Keratinocyte (primary cell): Measurements from ENCODE around the gene TEX48. TPM values are rescaled to one million over a fixed set of nuclear protein-coding genes. Genes with fewer than 3 reads are reported as not detected.

Experiments
- DNase-seq: peaks from one replicate; pipeline ENCODE4 v3.0.0-alpha.2; 2011; ENCODE audit warnings: low read depth, missing footprints, low spot score
- FAIRE-seq: peaks from 2 replicates; lab custom pipeline; 2011; peaks lifted over from hg19 to GRCh38; lab: Jason Lieb, UNC
- H2AFZ ChIP-seq: 2 replicates; pipeline ENCODE4 v1.6.0; 2012; ENCODE audit warnings: low read length, control low read depth, inconsistent platforms; ENCODE audit not compliant: control insufficient read depth
- H3K27ac ChIP-seq: 2 replicates; pipeline ENCODE4 v1.5.1; 2011; ENCODE audit warnings: low read length; ENCODE audit not compliant: control insufficient read depth, insufficient read depth
- H3K27me3 ChIP-seq: 3 replicates; pipeline ENCODE4 v1.6.0; 2011; ENCODE audit warnings: low read length; ENCODE audit not compliant: control insufficient read depth, insufficient read depth; ENCODE audit errors: extremely low read depth
- H3K36me3 ChIP-seq, 2 experiments: 2 replicates in 1 of 2; 3 replicates in 1 of 2; pipeline ENCODE4 v1.5.1; 2011; ENCODE audit warnings: low read length in 2 of 2, mild to moderate bottlenecking in 1 of 2; ENCODE audit not compliant: control insufficient read depth in 2 of 2, insufficient read depth in 2 of 2; ENCODE audit errors: extremely low read depth in 1 of 2
- H3K4me1 ChIP-seq: 3 replicates; pipeline ENCODE4 v1.5.1; 2011; ENCODE audit warnings: low read length; ENCODE audit not compliant: control insufficient read depth, insufficient read depth; ENCODE audit errors: extremely low read depth
- H3K4me2 ChIP-seq: 3 replicates; pipeline ENCODE4 v1.6.0; 2011; ENCODE audit warnings: low read depth, low read length; ENCODE audit not compliant: control insufficient read depth, insufficient read depth; ENCODE audit errors: extremely low read depth
- H3K4me3 ChIP-seq, 3 experiments: fragments of 200-600 bp in 1 of 3; sonication (generic) in 1 of 3; 2 replicates in 2 of 3; 3 replicates in 1 of 3; pipeline ENCODE4 v1.5.1; 2011 to 2016; ENCODE audit warnings: low read length in 3 of 3, mild to moderate bottlenecking in 3 of 3, control low read depth in 2 of 3, inconsistent platforms in 1 of 3, low read depth in 1 of 3, mixed read lengths in 1 of 3, mixed run types in 1 of 3, moderate library complexity in 1 of 3; ENCODE audit not compliant: control insufficient read depth in 2 of 3, insufficient read depth in 2 of 3; ENCODE audit errors: extremely low read depth in 1 of 3
- H3K79me2 ChIP-seq: 2 replicates; pipeline ENCODE4 v1.6.0; 2012; ENCODE audit warnings: low read length; ENCODE audit not compliant: control insufficient read depth, insufficient read depth
- H3K9ac ChIP-seq: 3 replicates; pipeline ENCODE4 v1.6.0; 2011; ENCODE audit warnings: low read length; ENCODE audit not compliant: control insufficient read depth, insufficient read depth; ENCODE audit errors: extremely low read depth
- H3K9me1 ChIP-seq: 3 replicates; pipeline ENCODE4 v1.6.0; 2011; ENCODE audit warnings: low read length; ENCODE audit not compliant: control insufficient read depth, insufficient read depth; ENCODE audit errors: extremely low read depth
- H3K9me3 ChIP-seq: 2 replicates; pipeline ENCODE4 v1.5.1; 2012; ENCODE audit warnings: low read depth, low read length; ENCODE audit not compliant: control insufficient read depth
- H4K20me1 ChIP-seq: 3 replicates; pipeline ENCODE4 v1.6.0; 2011; ENCODE audit warnings: low read length; ENCODE audit not compliant: control insufficient read depth, insufficient read depth; ENCODE audit errors: extremely low read depth
- CTCF ChIP-seq, 3 experiments: IDR thresholded peaks in 1 of 3; conservative IDR thresholded peaks in 1 of 3; optimal IDR thresholded peaks in 1 of 3; 2 replicates in 2 of 3; 3 replicates in 1 of 3; pipeline versions ENCODE3 to v1.5.1; 2011; ENCODE audit warnings: low read length in 3 of 3, mild to moderate bottlenecking in 3 of 3, moderate library complexity in 2 of 3, control low read depth in 1 of 3, inconsistent platforms in 1 of 3; ENCODE audit not compliant: insufficient read depth in 2 of 3; ENCODE audit errors: extremely low read depth in 1 of 3
- EZH2 ChIP-seq: IDR thresholded peaks from one replicate; pipeline ENCODE4 v1.6.1; 2012; ENCODE audit warnings: inconsistent platforms, mild to moderate bottlenecking, low read length, moderate library complexity
- dilution Hi-C: fragments of 300-500 bp; cut with MboI; formaldehyde crosslinking; loops from one replicate; pipeline ENCODE4 v1.7.0; 2020; ENCODE audit warnings: low sequenced_read_pairs; ENCODE audit not compliant: extremely low pct_ligation_motif_present
- polyA plus RNA-seq, 5 experiments: library from polyadenylated mRNA; depleted of rRNA in 3 of 5; stranded (reverse) in 3 of 5; stranded (forward) in 1 of 5; unstranded in 1 of 5; fragments of >200 nt; gene quantifications; 1 replicate in 1 of 5; 2 replicates in 3 of 5; 3 replicates in 1 of 5; pipeline versions ENCODE4 v1.2.1 to v1.2.3, GENCODE V29; 2011 to 2012; ENCODE audit warnings: missing spikeins in 2 of 5, low read depth in 1 of 5, low replicate concordance in 1 of 5

The TEX48 gene
- polyA plus RNA-seq, 1 donor (not counting 4 experiments of a cell fraction or from before 2014, with no cell fraction given): not detected

- H3K9me3 ChIP-seq: no peaks in the 10 kb centered on the region
- H3K79me2 ChIP-seq: no peaks in the 10 kb centered on the region
- H3K9ac ChIP-seq: no peak overlapping the region
- no peaks in the 10 kb centered on the region for H4K20me1 ChIP-seq
- H3K27ac ChIP-seq: no peak overlapping the region
- H3K4me3 ChIP-seq: no peak overlapping the region
- no peaks in the 10 kb centered on the region for H3K9me1 ChIP-seq
- dilution Hi-C loops: no loop called here
- no peak for TF ChIP-seq EZH2
- no peak for TF ChIP-seq CTCF (optimal IDR thresholded peaks at IDR 0.05 in 1 of 3, IDR thresholded peaks at IDR 0.05 in 1 of 3, conservative IDR thresholded peaks at IDR 0.05 in 1 of 3; ENCODE audit: extremely low read depth in 1 of 3, insufficient read depth in 2 of 3, low read length in 3 of 3)
- no peak for FAIRE-seq
- no peak overlapping the region for H2AFZ ChIP-seq
- H3K27me3 ChIP-seq: no peaks in the 10 kb centered on the region
- DNase-seq: no peak
- no peak overlapping the region for H3K4me2 ChIP-seq
- peaks cover 8% of the 10 kb centered on the region for H3K4me1 ChIP-seq
- H3K36me3 ChIP-seq: peaks cover 0 to 5% of the 10 kb centered on the region in 2 experiments
These were observed 57.3 kb downstream of the TEX48 start for GRCh38 chr9:114624677-114625076.

GRCh38 chr9:114621975-114622609 is 59.9 kb downstream of the TEX48 start:
- Histone ChIP-seq H3K27ac (no peak overlapping the region), H3K9me3 (no peaks in the 10 kb centered on the region), H3K9me1 (no peaks in the 10 kb centered on the region), H3K4me1 (peaks cover 18% of the 10 kb centered on the region), H3K79me2 (no peaks in the 10 kb centered on the region), H3K4me3 (no peak overlapping the region), H3K4me2 (no peak overlapping the region), H3K36me3 (no peaks in the 10 kb centered on the region), H3K27me3 (no peaks in the 10 kb centered on the region), H3K9ac (no peak overlapping the region), H2AFZ (no peak overlapping the region), H4K20me1 (no peaks in the 10 kb centered on the region)
- FAIRE-seq: no peak
- dilution Hi-C loops: no loop called here
- TF ChIP-seq CTCF (optimal IDR thresholded peaks at IDR 0.05 in 1 of 3, IDR thresholded peaks at IDR 0.05 in 1 of 3, conservative IDR thresholded peaks at IDR 0.05 in 1 of 3; ENCODE audit: extremely low read depth in 1 of 3, insufficient read depth in 2 of 3, low read length in 3 of 3) (no peak), EZH2 (no peak)
- no peak for DNase-seq
